NB4 (cell line): ENCODE measurements around the gene CACNA1A.

ENCODE experiments used
- CTCF ChIP-seq: IDR thresholded peaks from one replicate; pipeline ENCODE4 v1.5.1; 2012; ENCODE audit warnings: low read depth, low read length
- MAX ChIP-seq: IDR thresholded peaks from 2 replicates; pipeline ENCODE4 v1.6.1; 2011; ENCODE audit warnings: low read depth, low read length

GRCh38 chr19:13256918-13257317 lies 249.4 kb downstream of the CACNA1A start:
- TF ChIP-seq CTCF (no peak), MAX (no peak)
